Measurements from ENCODE around the gene TBC1D2B.
A peak's percentile ranks its signal among the peaks of the same experiment; 100 is the strongest.

The TBC1D2B gene

GRCh38 chr15:78077053-78077870 is at the start of gene TBC1D2B:
TBC1D2B (minus strand) TSS chr15:78077711; CDS start chr15:78077652, 59 bp downstream.
- DNase-seq (ENCODE audit: low read depth) = peak; percentile 65
- H3K4me3 ChIP-seq (ENCODE audit: low read depth, low read length) = peak within 1 kb of the TSS; percentile 92
- no peak for TF ChIP-seq CTCF (conservative IDR thresholded peaks at IDR 0.05; ENCODE audit: low read depth, low read length)

GRCh38 chr15:78125267-78125666 is 47.8 kb upstream of the TBC1D2B start:
- no peak for TF ChIP-seq CTCF (conservative IDR thresholded peaks at IDR 0.05; ENCODE audit: low read depth, low read length)
- H3K4me3 ChIP-seq (ENCODE audit: low read depth, low read length) = no peak overlapping the region
- DNase-seq (ENCODE audit: low read depth) = no peak

- DNase-seq (ENCODE audit: low read depth) = no peak
- no peak for TF ChIP-seq CTCF (conservative IDR thresholded peaks at IDR 0.05; ENCODE audit: low read depth, low read length)
- no peak overlapping the region for H3K4me3 ChIP-seq (ENCODE audit: low read depth, low read length)
These were observed 43.0 kb upstream of the TBC1D2B start for GRCh38 chr15:78120523-78120922.

GRCh38 chr15:78112551-78112950 is 35.0 kb upstream of the TBC1D2B start:
- no peak for DNase-seq (ENCODE audit: low read depth)
- H3K4me3 ChIP-seq (ENCODE audit: low read depth, low read length) = no peak overlapping the region
- no peak for TF ChIP-seq CTCF (conservative IDR thresholded peaks at IDR 0.05; ENCODE audit: low read depth, low read length)

GRCh38 chr15:78111788-78112187 is 34.3 kb upstream of the TBC1D2B start:
- no peak for DNase-seq (ENCODE audit: low read depth)
- no peak for TF ChIP-seq CTCF (conservative IDR thresholded peaks at IDR 0.05; ENCODE audit: low read depth, low read length)
- H3K4me3 ChIP-seq (ENCODE audit: low read depth, low read length) = no peak overlapping the region

- no peak for TF ChIP-seq CTCF (conservative IDR thresholded peaks at IDR 0.05; ENCODE audit: low read depth, low read length)
These were observed 33.5 kb upstream of the TBC1D2B start for GRCh38 chr15:78110916-78111475.

GRCh38 chr15:78110096-78110495 is 32.6 kb upstream of the TBC1D2B start:
- no peak for TF ChIP-seq CTCF (conservative IDR thresholded peaks at IDR 0.05; ENCODE audit: low read depth, low read length)
- H3K4me3 ChIP-seq (ENCODE audit: low read depth, low read length) = no peak overlapping the region
- DNase-seq (ENCODE audit: low read depth) = no peak

More at GRCh38 chr15:78110916-78111475, 33.5 kb upstream of the TBC1D2B start:
- DNase-seq (ENCODE audit: low read depth) = no peak
- H3K4me3 ChIP-seq (ENCODE audit: low read depth, low read length) = no peak overlapping the region

Measured in choroid plexus epithelial cell (primary cell).